K562 (cell line): ENCODE measurements around the gene MIDN. TPM values are rescaled to one million over a fixed set of nuclear protein-coding genes. Genes with fewer than 3 reads are reported as not detected.
A peak's percentile ranks its signal among the peaks of the same experiment; 100 is the strongest.

ENCODE experiments used
- ATF1 ChIP-seq, 2 experiments: fragments of 450-650 bp in 1 of 2; IDR thresholded peaks; 2 replicates each; pipeline ENCODE4 v1.6.1; 2016; ENCODE audit warnings: missing compliant biosample characterization in 1 of 2, missing genetic modification characterization in 1 of 2
- FOSL1 ChIP-seq: fragments of 200-800 bp; sonication (Bioruptor generic); conservative IDR thresholded peaks from 2 replicates; pipeline ENCODE4 v1.6.1; 2016; ENCODE audit warnings: missing genetic modification characterization, missing compliant biosample characterization
- GTF2A2 ChIP-seq: IDR thresholded peaks from 2 replicates; pipeline ENCODE4 v1.6.1; 2016; ENCODE audit warnings: mild to moderate bottlenecking, missing genetic modification characterization, missing compliant biosample characterization
- ID3 ChIP-seq, 2 experiments: fragments of 250-450 bp in 1 of 2; fragments of 450-650 bp in 1 of 2; sonication (Bioruptor Pico) in 1 of 2; IDR thresholded peaks; 2 replicates each; pipeline versions ENCODE4 v1.6.1 to v1.8.0; 2016 to 2021; ENCODE audit warnings: mild to moderate bottlenecking in 2 of 2, moderate library complexity in 2 of 2, missing compliant biosample characterization in 1 of 2, missing genetic modification characterization in 1 of 2
- ILK ChIP-seq: fragments of 450-650 bp; IDR thresholded peaks from 2 replicates; pipeline ENCODE4 v1.6.1; 2016; ENCODE audit warnings: missing genetic modification characterization, low read depth, mild to moderate bottlenecking, missing compliant biosample characterization, moderate library complexity, borderline replicate concordance
- KLF13 ChIP-seq: fragments of 450-650 bp; IDR thresholded peaks from 2 replicates; pipeline ENCODE4 v1.6.1; 2016; ENCODE audit warnings: missing genetic modification characterization, low read depth, mild to moderate bottlenecking, missing compliant biosample characterization, moderate library complexity, borderline replicate concordance
- PRPF4 ChIP-seq: fragments of 200-400 bp; formaldehyde crosslinking; IDR thresholded peaks from one replicate; pipeline ENCODE4 v1.6.1; 2017; ENCODE audit warnings: low read length, low read depth, mild to moderate bottlenecking; ENCODE audit not compliant: insufficient read depth, poor library complexity, severe bottlenecking
- ZHX1 ChIP-seq: fragments of 150-350 bp; conservative IDR thresholded peaks from 2 replicates; pipeline ENCODE4 v1.6.1; 2014; ENCODE audit warnings: low read length
- ZNF143 ChIP-seq: sonication (generic); formaldehyde crosslinking; IDR thresholded peaks from 2 replicates; pipeline ENCODE4 v1.9.0; 2022; ENCODE audit warnings: mild to moderate bottlenecking, missing genetic modification reagents
- ZNF24 ChIP-seq: fragments of 450-650 bp; IDR thresholded peaks from 2 replicates; pipeline ENCODE4 v1.6.1; 2016
- ZNF280A ChIP-seq: fragments of 450-650 bp; IDR thresholded peaks from 2 replicates; pipeline ENCODE4 v1.6.1; 2018; ENCODE audit warnings: mild to moderate bottlenecking, low read depth; ENCODE audit not compliant: partially characterized antibody
- ZNF407 ChIP-seq: fragments of 450-650 bp; IDR thresholded peaks from 2 replicates; pipeline ENCODE4 v1.6.1; 2016; ENCODE audit warnings: low read depth
- ZNF507 ChIP-seq: conservative IDR thresholded peaks from 2 replicates; pipeline ENCODE4 v1.6.1; 2017; ENCODE audit warnings: missing genetic modification characterization, missing compliant biosample characterization
- polyA plus RNA-seq, 8 experiments: library from polyadenylated mRNA; depleted of rRNA in 4 of 8; stranded (reverse) in 5 of 8; unstranded in 3 of 8; fragments of >200 nt; fragmentation: Nextera tagmentation in 2 of 8; fragmentation: Illumina TruSeq in 1 of 8; extraction: Ambion mirVana in 2 of 8; extraction: Trizol in 1 of 8; gene quantifications; 2 replicates each; pipeline versions ENCODE4 v1.2.1 to v1.2.3, GENCODE V29; 2011 to 2014; ENCODE audit warnings: inconsistent platforms in 1 of 8, missing spikeins in 1 of 8
- total RNA-seq, 7 experiments: library from RNA; depleted of rRNA in 6 of 7; stranded (reverse); fragments of >200 nt in 6 of 7; fragmentation: Illumina TruSeq in 2 of 7; extraction: Trizol in 2 of 7; gene quantifications; 2 replicates each; pipeline versions ENCODE4 v1.2.1 to v1.2.3, GENCODE V29; 2011 to 2021; ENCODE audit warnings: low replicate concordance in 1 of 7

MIDN gene
- total and polyA plus RNA-seq, 9 of the 15 experiments (the other 6 are each of a cell fraction or from before 2014, with no cell fraction given), result 0.17 to 120 (median 10.1) TPM

- TF ChIP-seq KLF13 (tag) (no peak), GTF2A2 (no peak), ZNF143 (no peak), ZNF24 (no peak), ZNF280A (no peak), ILK (no peak), FOSL1 (tag) (peak; percentile 93), PRPF4 (no peak), ZHX1 (no peak), ZNF507 (tag) (no peak), ZNF407 (no peak), ID3 (CRISPR knock-in tag; IDR thresholded peaks at IDR 0.05) (no peak), ID3 (tag; IDR thresholded peaks at IDR 0.05) (no peak), ATF1 (CRISPR knock-in tag; IDR thresholded peaks at IDR 0.05) (no peak), ATF1 (tag; IDR thresholded peaks at IDR 0.05) (no peak)
These were observed 17.3 kb downstream of the MIDN start (continued) for GRCh38 chr19:1265615-1266128.
